SK-N-SH (cell line): Measurements from ENCODE around the gene METRNL. TPM values are rescaled to one million over a fixed set of nuclear protein-coding genes. Genes with fewer than 3 reads are reported as not detected.

Experiments
- CTCF ChIA-PET: fragments of 300-600, 350-600 bp; formaldehyde crosslinking; extraction: SDS; loops from one replicate; lab custom pipeline; 2021; lab: Yijun Ruan, JAX
- POLR2A ChIA-PET: fragments of 350-600 bp; sonication (Branson Sonifier 250); formaldehyde crosslinking; extraction: SDS; loops from one replicate; lab custom pipeline; 2020; ENCODE audit warnings: antibody characterized with exemption, inconsistent platforms; lab: Yijun Ruan, JAX
- DNase-seq: peaks from one replicate; pipeline ENCODE4 v3.0.0; 2012
- H2AFZ ChIP-seq: fragments of 200-600 bp; sonication (generic); 2 replicates; pipeline ENCODE4 v1.8.1; 2016; ENCODE audit warnings: antibody characterized with exemption, mild to moderate bottlenecking, low read depth
- H3F3A ChIP-seq: fragments of 200-600 bp; sonication (generic); replicated peaks from 2 replicates; pipeline ENCODE3; 2016; ENCODE audit warnings: antibody characterized with exemption, mild to moderate bottlenecking; ENCODE audit not compliant: insufficient read depth
- H3K27ac ChIP-seq, 2 experiments: fragments of 200-500 bp in 1 of 2; fragments of 200-600 bp in 1 of 2; sonication (Bioruptor generic) in 1 of 2; sonication (generic), shearing (Covaris generic) in 1 of 2; 2 replicates each; pipeline versions ENCODE4 v1.5.1 to v1.6.1; 2014 to 2016; ENCODE audit warnings: low read depth in 2 of 2, inconsistent platforms in 1 of 2, low read length in 1 of 2, mild to moderate bottlenecking in 1 of 2, mixed read lengths in 1 of 2
- H3K27me3 ChIP-seq: fragments of 200-600 bp; sonication (generic), shearing (Covaris generic); 2 replicates; pipeline ENCODE4 v1.6.1; 2016; ENCODE audit warnings: mixed run types; ENCODE audit not compliant: insufficient read depth
- H3K36me3 ChIP-seq, 2 experiments: fragments of 200-500 bp in 1 of 2; fragments of 200-600 bp in 1 of 2; sonication (Bioruptor generic) in 1 of 2; sonication (generic) in 1 of 2; replicated peaks in 1 of 2; 2 replicates each; pipeline versions ENCODE3 to v1.5.1; 2014 to 2016; ENCODE audit warnings: low read length in 1 of 2, mild to moderate bottlenecking in 1 of 2; ENCODE audit not compliant: insufficient read depth in 2 of 2, control insufficient read depth in 1 of 2
- H3K4me1 ChIP-seq, 2 experiments: fragments of 200-500 bp in 1 of 2; fragments of 200-600 bp in 1 of 2; sonication (Bioruptor generic) in 1 of 2; sonication (generic), shearing (Covaris generic) in 1 of 2; 2 replicates each; pipeline versions ENCODE4 v1.5.1 to v1.6.1; 2014 to 2016; ENCODE audit warnings: low read depth in 1 of 2, low read length in 1 of 2, mixed run types in 1 of 2; ENCODE audit not compliant: insufficient read depth in 2 of 2, control insufficient read depth in 1 of 2
- H3K4me2 ChIP-seq: fragments of 200-600 bp; sonication (generic), shearing (Covaris generic); 2 replicates; pipeline ENCODE4 v1.6.1; 2017; ENCODE audit warnings: mixed run types
- H3K4me3 ChIP-seq, 2 experiments: fragments of 200-500 bp in 1 of 2; fragments of 200-600 bp in 1 of 2; sonication (Bioruptor generic) in 1 of 2; sonication (generic), shearing (Covaris generic) in 1 of 2; 2 replicates each; pipeline versions ENCODE4 v1.5.1 to v1.8.1; 2014 to 2016; ENCODE audit warnings: low read depth in 2 of 2, inconsistent platforms in 1 of 2, low read length in 1 of 2, mild to moderate bottlenecking in 1 of 2, mixed read lengths in 1 of 2, moderate library complexity in 1 of 2
- H3K79me2 ChIP-seq: fragments of 200-600 bp; sonication (generic); 2 replicates; pipeline ENCODE4 v1.8.1; 2017; ENCODE audit warnings: mild to moderate bottlenecking; ENCODE audit not compliant: insufficient read depth
- H3K9ac ChIP-seq: fragments of 200-600 bp; sonication (generic); 2 replicates; pipeline ENCODE4 v1.6.1; 2017; ENCODE audit warnings: mixed run types
- H3K9me2 ChIP-seq: fragments of 200-600 bp; sonication (generic); 2 replicates; pipeline ENCODE4 v1.6.1; 2017; ENCODE audit warnings: mixed run types
- H3K9me3 ChIP-seq: fragments of 200-600 bp; sonication (generic); 2 replicates; pipeline ENCODE4 v1.6.1; 2017; ENCODE audit warnings: mixed run types, mild to moderate bottlenecking, moderate library complexity
- H4K20me1 ChIP-seq: fragments of 200-600 bp; sonication (generic); 2 replicates; pipeline ENCODE4 v1.6.1; 2017; ENCODE audit warnings: mild to moderate bottlenecking, mixed run types; ENCODE audit not compliant: insufficient read depth
- CHD2 ChIP-seq: fragments of 150-350 bp; IDR thresholded peaks from 2 replicates; pipeline ENCODE4 v1.6.1; 2018; ENCODE audit warnings: low read length; ENCODE audit not compliant: partially characterized antibody
- MAX ChIP-seq: IDR thresholded peaks from 2 replicates; pipeline ENCODE4 v1.4.0; 2012; ENCODE audit warnings: low read depth
- NFIC ChIP-seq: IDR thresholded peaks from 2 replicates; pipeline ENCODE4 v1.4.0; 2012; ENCODE audit warnings: borderline replicate concordance
- RAD21 ChIP-seq: IDR thresholded peaks from 2 replicates; pipeline ENCODE4 v1.6.1; 2012; ENCODE audit warnings: mild to moderate bottlenecking, low read length
- RFX5 ChIP-seq: IDR thresholded peaks from 2 replicates; pipeline ENCODE4 v1.6.1; 2012; ENCODE audit warnings: mild to moderate bottlenecking, improper control_type of control experiment, low read length
- RXRA ChIP-seq: IDR thresholded peaks from 2 replicates; pipeline ENCODE4 v1.4.0; 2012; ENCODE audit warnings: low read depth, mild to moderate bottlenecking, borderline replicate concordance
- SIN3A ChIP-seq: IDR thresholded peaks from 2 replicates; pipeline ENCODE4 v1.6.1; 2012; ENCODE audit warnings: low read depth, mild to moderate bottlenecking, low read length, moderate library complexity, borderline replicate concordance
- SMC3 ChIP-seq: IDR thresholded peaks from 2 replicates; pipeline ENCODE4 v1.6.1; 2012; ENCODE audit warnings: low read depth, low read length, improper control_type of control experiment
- TEAD4 ChIP-seq: IDR thresholded peaks from 2 replicates; pipeline ENCODE4 v1.4.0; 2012; ENCODE audit warnings: mild to moderate bottlenecking, borderline replicate concordance; ENCODE audit not compliant: insufficient read depth
- YY1 ChIP-seq: IDR thresholded peaks from 2 replicates; pipeline ENCODE4 v1.4.0; 2012; ENCODE audit warnings: low read depth, mild to moderate bottlenecking
- WGBS: methylation state at CpG from one replicate; pipeline ENCODE4 v1.1.6; 2017; ENCODE audit warnings: low lambda C conversion rate; 5-methylcytosine and 5-hydroxymethylcytosine counted together
- polyA plus RNA-seq, 3 experiments: library from polyadenylated mRNA; depleted of rRNA; stranded (reverse); fragments of >200 nt; gene quantifications; 2 replicates each; pipeline ENCODE4 v1.2.3, GENCODE V29; 2012
- TF ChIP-seq, protein P1 (sequence below): IDR thresholded peaks from 2 replicates; pipeline ENCODE4 v1.6.1; 2012; ENCODE audit warnings: mild to moderate bottlenecking, low read depth, low read length, moderate library complexity
- TF ChIP-seq, protein P2 (sequence below): fragments of 150-350 bp; IDR thresholded peaks from 2 replicates; pipeline ENCODE4 v1.6.1; 2017; ENCODE audit warnings: antibody characterized with exemption, low read length, low read depth, borderline replicate concordance

Gene METRNL
- polyA plus RNA-seq, 1 of the 3 experiments (the other 2 are of a cell fraction): 75.5 TPM

- TF ChIP-seq, protein P1, sequence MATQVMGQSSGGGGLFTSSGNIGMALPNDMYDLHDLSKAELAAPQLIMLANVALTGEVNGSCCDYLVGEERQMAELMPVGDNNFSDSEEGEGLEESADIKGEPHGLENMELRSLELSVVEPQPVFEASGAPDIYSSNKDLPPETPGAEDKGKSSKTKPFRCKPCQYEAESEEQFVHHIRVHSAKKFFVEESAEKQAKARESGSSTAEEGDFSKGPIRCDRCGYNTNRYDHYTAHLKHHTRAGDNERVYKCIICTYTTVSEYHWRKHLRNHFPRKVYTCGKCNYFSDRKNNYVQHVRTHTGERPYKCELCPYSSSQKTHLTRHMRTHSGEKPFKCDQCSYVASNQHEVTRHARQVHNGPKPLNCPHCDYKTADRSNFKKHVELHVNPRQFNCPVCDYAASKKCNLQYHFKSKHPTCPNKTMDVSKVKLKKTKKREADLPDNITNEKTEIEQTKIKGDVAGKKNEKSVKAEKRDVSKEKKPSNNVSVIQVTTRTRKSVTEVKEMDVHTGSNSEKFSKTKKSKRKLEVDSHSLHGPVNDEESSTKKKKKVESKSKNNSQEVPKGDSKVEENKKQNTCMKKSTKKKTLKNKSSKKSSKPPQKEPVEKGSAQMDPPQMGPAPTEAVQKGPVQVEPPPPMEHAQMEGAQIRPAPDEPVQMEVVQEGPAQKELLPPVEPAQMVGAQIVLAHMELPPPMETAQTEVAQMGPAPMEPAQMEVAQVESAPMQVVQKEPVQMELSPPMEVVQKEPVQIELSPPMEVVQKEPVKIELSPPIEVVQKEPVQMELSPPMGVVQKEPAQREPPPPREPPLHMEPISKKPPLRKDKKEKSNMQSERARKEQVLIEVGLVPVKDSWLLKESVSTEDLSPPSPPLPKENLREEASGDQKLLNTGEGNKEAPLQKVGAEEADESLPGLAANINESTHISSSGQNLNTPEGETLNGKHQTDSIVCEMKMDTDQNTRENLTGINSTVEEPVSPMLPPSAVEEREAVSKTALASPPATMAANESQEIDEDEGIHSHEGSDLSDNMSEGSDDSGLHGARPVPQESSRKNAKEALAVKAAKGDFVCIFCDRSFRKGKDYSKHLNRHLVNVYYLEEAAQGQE: peak; percentile 88
- TF ChIP-seq RFX5 (no peak), YY1 (0 out of 2 replicates have a peak, but pooled peaks have one; percentile 47)
- TF ChIP-seq, protein P2, sequence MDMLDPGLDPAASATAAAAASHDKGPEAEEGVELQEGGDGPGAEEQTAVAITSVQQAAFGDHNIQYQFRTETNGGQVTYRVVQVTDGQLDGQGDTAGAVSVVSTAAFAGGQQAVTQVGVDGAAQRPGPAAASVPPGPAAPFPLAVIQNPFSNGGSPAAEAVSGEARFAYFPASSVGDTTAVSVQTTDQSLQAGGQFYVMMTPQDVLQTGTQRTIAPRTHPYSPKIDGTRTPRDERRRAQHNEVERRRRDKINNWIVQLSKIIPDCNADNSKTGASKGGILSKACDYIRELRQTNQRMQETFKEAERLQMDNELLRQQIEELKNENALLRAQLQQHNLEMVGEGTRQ: no peak
- TF ChIP-seq, all 33 proteins: peak for 20
Measured at GRCh38 chr17:83109793-83110645, 30.6 kb downstream of the METRNL start (continued).

DNA sequence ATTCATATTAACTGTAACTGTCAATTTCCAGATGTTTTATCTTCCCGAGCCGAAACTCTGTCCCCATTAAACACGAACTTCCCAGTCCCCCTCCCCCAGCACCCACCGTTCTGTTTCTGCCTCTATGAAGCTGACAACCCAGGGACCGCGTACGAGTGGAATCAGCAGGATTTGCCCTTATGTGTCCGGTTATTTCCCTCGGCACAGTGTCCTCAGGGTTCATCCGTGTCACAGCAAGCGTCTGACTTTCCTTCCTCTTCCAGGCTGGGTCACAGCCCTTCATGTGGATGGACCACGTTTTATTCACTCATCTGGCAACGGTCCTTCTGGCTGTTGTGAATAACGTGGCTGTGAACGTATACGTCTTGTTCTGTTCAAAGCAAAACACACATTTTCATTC is 31.3 kb downstream of the METRNL start:
- H3K9me3 ChIP-seq: no peaks in the 10 kb centered on the region
- peak overlapping the region; percentile 70 for H3K9ac ChIP-seq
- no peaks in the 10 kb centered on the region for H3K27me3 ChIP-seq
- peak overlapping the region; percentile 91 for H3K4me2 ChIP-seq
- no peaks in the 10 kb centered on the region for H4K20me1 ChIP-seq
- H3K9me2 ChIP-seq: no peaks in the 10 kb centered on the region
- DNase-seq: peak; percentile 68
- H3K36me3 ChIP-seq: no peaks in the 10 kb centered on the region
- H3K27ac ChIP-seq: peak overlapping the region; percentile 18 to 82; a peak in 3 of 4 replicates
- TF ChIP-seq SMC3 (no peak), MAX (no peak), TEAD4 (no peak), NFIC (no peak), RXRA (no peak), CHD2 (no peak), RFX5 (no peak), YY1 (no peak), SIN3A (no peak), RAD21 (no peak)
- TF ChIP-seq, protein P1: no peak
- peaks cover 18% of the 10 kb centered on the region for H3F3A ChIP-seq
- POLR2A ChIA-PET: no interaction called here
- no peak overlapping the region for H3K4me3 ChIP-seq
- no peaks in the 10 kb centered on the region for H3K79me2 ChIP-seq
- WGBS: 61% methylated on average over 16 of the region's 16 CpGs
- peak overlapping the region; percentile 84 for H2AFZ ChIP-seq
- CTCF ChIA-PET: no interaction called here
- peaks cover 16 to 24% of the 10 kb centered on the region in 2 experiments for H3K4me1 ChIP-seq
